Caco-2 (cell line): Measurements from ENCODE around the gene KIF16B. TPM values are rescaled to one million over a fixed set of nuclear protein-coding genes. Genes with fewer than 3 reads are reported as not detected.
A peak's percentile ranks its signal among the peaks of the same experiment; 100 is the strongest.

ENCODE experiments used
- BruUV-seq: library from RNA; stranded (reverse); fragments of 400-500 nt; replicated peaks from 2 replicates; lab custom pipeline; 2021; lab: Mats Ljungman, UMichigan
- CTCF ChIA-PET: fragments of 300-600 bp; sonication (Branson Sonifier 250); formaldehyde crosslinking; loops from one replicate; lab custom pipeline; 2022; ENCODE audit warnings: antibody characterized with exemption; lab: Charles Lee
- POLR2A ChIA-PET: fragments of 300-600 bp; sonication (Branson Sonifier 250); formaldehyde crosslinking; loops from one replicate; lab custom pipeline; 2022; ENCODE audit warnings: antibody characterized with exemption; lab: Charles Lee
- DNase-seq, 2 experiments: peaks; one replicate each; pipeline versions ENCODE4 v3.0.0 to v3.0.0-alpha.2; 2020 to 2022
- H3K27me3 ChIP-seq: replicated peaks from 2 replicates; pipeline ENCODE4 v1.6.0; 2011; ENCODE audit warnings: low read length; ENCODE audit not compliant: control insufficient read depth, insufficient read depth
- H3K36me3 ChIP-seq: 2 replicates; pipeline ENCODE4 v1.5.1; 2011; ENCODE audit warnings: low read length; ENCODE audit not compliant: control insufficient read depth, insufficient read depth
- H3K4me1 ChIP-seq: fragments of 250-450 bp; sonication (Bioruptor Pico); 2 replicates; pipeline ENCODE4 v1.5.1; 2020; ENCODE audit warnings: mild to moderate bottlenecking
- H3K4me3 ChIP-seq: 2 replicates; pipeline ENCODE4 v1.5.1; 2011; ENCODE audit warnings: low read depth, mild to moderate bottlenecking, control low read depth, low read length
- H3K9me3 ChIP-seq: fragments of 250-450 bp; sonication (Bioruptor Pico); 2 replicates; pipeline ENCODE4 v1.5.1; 2020; ENCODE audit warnings: mild to moderate bottlenecking, moderate library complexity
- H3K27ac Mint-ChIP-seq: one replicate; pipeline ENCODE4 v1.8.0; 2022; ENCODE audit warnings: mixed read lengths; ENCODE audit not compliant: unreplicated experiment
- H3K27me3 Mint-ChIP-seq: one replicate; pipeline ENCODE4 v1.8.0; 2022; ENCODE audit warnings: mixed read lengths; ENCODE audit not compliant: insufficient read depth, unreplicated experiment
- H3K36me3 Mint-ChIP-seq: one replicate; pipeline ENCODE4 v1.8.0; 2022; ENCODE audit warnings: mild to moderate bottlenecking, mixed read lengths; ENCODE audit not compliant: insufficient read depth, unreplicated experiment
- H3K4me1 Mint-ChIP-seq: one replicate; pipeline ENCODE4 v1.8.0; 2022; ENCODE audit warnings: low read depth, mixed read lengths; ENCODE audit not compliant: unreplicated experiment
- H3K4me3 Mint-ChIP-seq: one replicate; pipeline ENCODE4 v1.8.0; 2022; ENCODE audit warnings: mild to moderate bottlenecking, moderate library complexity, mixed read lengths; ENCODE audit not compliant: unreplicated experiment
- H3K9me3 Mint-ChIP-seq: one replicate; pipeline ENCODE4 v1.8.0; 2022; ENCODE audit warnings: mixed read lengths; ENCODE audit not compliant: unreplicated experiment
- intact Hi-C: fragments of 100-400 bp; cut with micrococcal nuclease; formaldehyde crosslinking; loops from one replicate; pipeline ENCODE4 v1.10.0; 2022; ENCODE audit not compliant: unreplicated experiment
- total RNA-seq: library from RNA; stranded (reverse); gene quantifications from 2 replicates; pipeline ENCODE4 v1.2.3, GENCODE V29; 2022
- TF ChIP-seq, protein P1 (sequence below), 2 experiments: fragments of 200-600 bp in 1 of 2; IDR thresholded peaks; 1 replicate in 1 of 2; 2 replicates in 1 of 2; pipeline versions ENCODE4 v1.5.1 to v1.8.0; 2011 to 2022; ENCODE audit warnings: antibody characterized with exemption in 1 of 2, control low read depth in 1 of 2, inconsistent platforms in 1 of 2, low read depth in 1 of 2, low read length in 1 of 2, mild to moderate bottlenecking in 1 of 2, moderate library complexity in 1 of 2; ENCODE audit not compliant: insufficient read depth in 1 of 2, severe bottlenecking in 1 of 2, unreplicated experiment in 1 of 2

KIF16B gene
- total RNA-seq, 1 experiment from 2014 or later = 11.3 TPM

- Histone ChIP-seq H3K4me3 (no peak overlapping the region), H3K27me3 (no peaks in the 10 kb centered on the region), H3K4me1 (peaks cover 6% of the 10 kb centered on the region; the same call in 1 of the 2 replicates), H3K36me3 (no peaks in the 10 kb centered on the region), H3K9me3 (no peaks in the 10 kb centered on the region)
- H3K27me3 Mint-ChIP-seq = no peaks in the 10 kb centered on the region
- H3K27ac Mint-ChIP-seq = no peak overlapping the region
- DNase-seq = no peak
- no peaks in the 10 kb centered on the region for H3K4me1 Mint-ChIP-seq
- CTCF ChIA-PET = interaction anchor here (0.6 kb wide), 1 partner anchor 27 kb away, joined by 3 read pairs; no protein-coding TSS in a partner anchor
- BruUV-seq = no TSS peak
- no peak overlapping the region for H3K4me3 Mint-ChIP-seq
- TF ChIP-seq, protein P1, sequence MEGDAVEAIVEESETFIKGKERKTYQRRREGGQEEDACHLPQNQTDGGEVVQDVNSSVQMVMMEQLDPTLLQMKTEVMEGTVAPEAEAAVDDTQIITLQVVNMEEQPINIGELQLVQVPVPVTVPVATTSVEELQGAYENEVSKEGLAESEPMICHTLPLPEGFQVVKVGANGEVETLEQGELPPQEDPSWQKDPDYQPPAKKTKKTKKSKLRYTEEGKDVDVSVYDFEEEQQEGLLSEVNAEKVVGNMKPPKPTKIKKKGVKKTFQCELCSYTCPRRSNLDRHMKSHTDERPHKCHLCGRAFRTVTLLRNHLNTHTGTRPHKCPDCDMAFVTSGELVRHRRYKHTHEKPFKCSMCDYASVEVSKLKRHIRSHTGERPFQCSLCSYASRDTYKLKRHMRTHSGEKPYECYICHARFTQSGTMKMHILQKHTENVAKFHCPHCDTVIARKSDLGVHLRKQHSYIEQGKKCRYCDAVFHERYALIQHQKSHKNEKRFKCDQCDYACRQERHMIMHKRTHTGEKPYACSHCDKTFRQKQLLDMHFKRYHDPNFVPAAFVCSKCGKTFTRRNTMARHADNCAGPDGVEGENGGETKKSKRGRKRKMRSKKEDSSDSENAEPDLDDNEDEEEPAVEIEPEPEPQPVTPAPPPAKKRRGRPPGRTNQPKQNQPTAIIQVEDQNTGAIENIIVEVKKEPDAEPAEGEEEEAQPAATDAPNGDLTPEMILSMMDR (IDR thresholded peaks at IDR 0.05; ENCODE audit: insufficient read depth in 1 of 2, low read depth in 1 of 2, low read length in 1 of 2, severe bottlenecking in 1 of 2, unreplicated experiment in 1 of 2) = peak in 1 of 2 experiments; percentile 6
- POLR2A ChIA-PET = no interaction called here
- no peaks in the 10 kb centered on the region for H3K36me3 Mint-ChIP-seq
- intact Hi-C loops = no loop called here
- H3K9me3 Mint-ChIP-seq = no peaks in the 10 kb centered on the region
These were observed 220.4 kb downstream of the KIF16B start for GRCh38 chr20:16352751-16353416.

GRCh38 chr20:16352321-16352720 lies 220.9 kb downstream of the KIF16B start:
- no peaks in the 10 kb centered on the region for H3K9me3 ChIP-seq
- no peaks in the 10 kb centered on the region for H3K36me3 ChIP-seq
- ChIA-PET CTCF (interaction anchor here (0.6 kb wide), 1 partner anchor 27 kb away, joined by 3 read pairs; no protein-coding TSS in a partner anchor), POLR2A (no interaction called here)
- BruUV-seq = no TSS peak
- intact Hi-C loops = no loop called here
- TF ChIP-seq, protein P1 (IDR thresholded peaks at IDR 0.05; ENCODE audit: insufficient read depth in 1 of 2, low read depth in 1 of 2, low read length in 1 of 2, severe bottlenecking in 1 of 2, unreplicated experiment in 1 of 2) = peak in 1 of 2 experiments; percentile 37
- H3K4me1 Mint-ChIP-seq = no peaks in the 10 kb centered on the region
- H3K27me3 Mint-ChIP-seq = no peaks in the 10 kb centered on the region
- H3K36me3 Mint-ChIP-seq = no peaks in the 10 kb centered on the region
- peaks cover 6% of the 10 kb centered on the region; the same call in 1 of the 2 replicates for H3K4me1 ChIP-seq
- H3K9me3 Mint-ChIP-seq = no peaks in the 10 kb centered on the region
- H3K27me3 ChIP-seq = no peaks in the 10 kb centered on the region
- no peak overlapping the region for H3K27ac Mint-ChIP-seq
- DNase-seq = peak; percentile 42 to 53
- H3K4me3 ChIP-seq = no peak overlapping the region
- no peak overlapping the region for H3K4me3 Mint-ChIP-seq

DNA sequence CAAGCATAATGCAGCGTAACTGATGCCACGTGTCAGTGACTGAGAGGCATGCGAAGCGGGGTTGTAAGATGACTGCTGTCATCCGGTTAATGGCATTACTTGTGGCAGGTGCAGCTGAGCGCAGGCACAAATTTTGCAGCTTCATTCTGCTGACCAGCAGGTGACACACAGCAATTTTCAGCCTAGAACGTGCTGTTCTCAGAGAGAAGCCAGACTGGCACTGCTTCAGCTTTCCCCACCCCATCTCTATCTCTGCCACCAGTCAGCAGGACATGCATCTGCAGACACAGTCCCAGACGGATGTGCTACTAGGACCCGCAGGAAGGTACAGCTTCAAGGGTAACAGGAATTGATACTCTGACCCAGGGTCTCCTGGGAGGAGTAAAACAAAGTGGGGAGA lies 221.8 kb downstream of the KIF16B start:
- H3K27me3 ChIP-seq = no peaks in the 10 kb centered on the region
- intact Hi-C loops = no loop called here
- TF ChIP-seq, protein P1 (IDR thresholded peaks at IDR 0.05; ENCODE audit: insufficient read depth in 1 of 2, low read depth in 1 of 2, low read length in 1 of 2, severe bottlenecking in 1 of 2, unreplicated experiment in 1 of 2) = no peak
- H3K27ac Mint-ChIP-seq = no peak overlapping the region
- H3K4me1 ChIP-seq = peaks cover 6% of the 10 kb centered on the region; the same call in 1 of the 2 replicates
- POLR2A ChIA-PET = no interaction called here
- no peaks in the 10 kb centered on the region for H3K36me3 Mint-ChIP-seq
- no peaks in the 10 kb centered on the region for H3K9me3 ChIP-seq
- DNase-seq = no peak
- no peaks in the 10 kb centered on the region for H3K27me3 Mint-ChIP-seq
- BruUV-seq = no TSS peak
- H3K9me3 Mint-ChIP-seq = no peaks in the 10 kb centered on the region
- no peaks in the 10 kb centered on the region for H3K36me3 ChIP-seq
- H3K4me1 Mint-ChIP-seq = no peaks in the 10 kb centered on the region
- CTCF ChIA-PET = interaction anchor here (1.0 kb wide), 1 partner anchor 72 kb away, joined by 3 read pairs; no protein-coding TSS in a partner anchor
- no peak overlapping the region for H3K4me3 ChIP-seq
- H3K4me3 Mint-ChIP-seq = no peak overlapping the region
